Stimulated activated CD4-positive, alpha-beta T cell treated with anti-CD3 and anti-CD28 coated beads, Interleukin-15, amount 100 ng/mL, for 48 hours (primary cell): ENCODE data around the gene STAT4.

ENCODE experiments used
- DNase-seq, 2 donors: peaks; one replicate each; pipeline ENCODE4 v3.0.0-alpha.2; 2020; ENCODE audit warnings: low read depth in 2 of 2

The STAT4 gene

DNA sequence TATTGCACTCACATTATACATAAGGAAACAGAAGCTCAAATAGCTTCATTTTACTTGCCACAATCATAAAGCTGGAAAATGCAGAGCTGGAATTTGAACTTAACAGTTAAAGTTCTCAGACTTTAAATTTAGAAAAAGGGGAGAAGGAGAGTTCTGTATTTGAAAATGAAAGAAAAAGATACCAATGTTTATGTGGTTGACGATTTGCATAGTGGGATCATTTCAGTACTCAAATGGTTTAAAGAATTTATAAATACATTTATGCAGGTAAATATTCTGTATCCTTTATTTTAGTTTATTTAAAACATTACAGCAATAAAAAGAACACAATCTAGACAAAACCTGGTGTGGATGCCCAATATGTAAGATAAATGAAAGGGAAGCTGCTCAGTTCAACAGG is 25.5 kb upstream of the STAT4 start:
- DNase-seq, result no peak

DNA sequence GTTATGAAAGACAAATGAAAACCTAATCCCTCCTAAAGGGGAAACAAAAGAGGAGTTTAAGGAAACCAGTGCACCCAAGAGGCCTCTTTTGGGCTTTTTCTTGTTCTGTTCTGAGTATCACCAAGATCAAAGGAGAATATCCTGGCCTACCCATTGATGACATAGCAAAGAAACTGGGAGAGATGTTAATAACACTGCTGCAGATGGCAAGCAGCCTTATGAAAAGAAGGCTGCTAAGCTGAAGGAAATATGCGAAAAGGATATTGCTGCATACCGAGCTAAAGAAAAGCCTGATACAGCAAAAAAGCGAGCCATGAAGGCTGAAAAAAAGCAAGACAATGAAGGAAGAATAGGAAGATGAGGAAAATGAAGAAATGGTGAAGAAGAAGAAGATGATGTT is 23.6 kb upstream of the STAT4 start:
- DNase-seq, result no peak

DNA sequence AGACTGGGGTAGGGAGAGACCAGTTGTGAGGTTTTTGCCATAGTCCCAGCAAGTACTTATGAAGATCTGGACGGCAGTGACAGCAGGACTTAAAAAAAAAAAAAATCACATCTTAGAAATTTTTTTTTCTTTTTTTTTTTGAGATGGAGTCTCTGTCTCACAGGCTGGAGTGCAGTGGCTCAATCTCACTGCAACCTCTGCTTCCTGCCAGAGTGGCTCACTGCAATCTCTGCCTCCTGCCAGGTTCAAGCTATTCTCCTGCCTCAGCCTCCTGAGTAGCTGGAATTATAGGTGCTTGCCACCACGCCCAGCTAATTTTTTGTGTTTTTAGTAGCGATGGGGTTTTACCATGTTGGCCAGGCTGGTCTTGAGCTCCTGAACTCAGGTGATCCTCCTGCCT is 22.4 kb upstream of the STAT4 start:
- DNase-seq, result no peak

DNA sequence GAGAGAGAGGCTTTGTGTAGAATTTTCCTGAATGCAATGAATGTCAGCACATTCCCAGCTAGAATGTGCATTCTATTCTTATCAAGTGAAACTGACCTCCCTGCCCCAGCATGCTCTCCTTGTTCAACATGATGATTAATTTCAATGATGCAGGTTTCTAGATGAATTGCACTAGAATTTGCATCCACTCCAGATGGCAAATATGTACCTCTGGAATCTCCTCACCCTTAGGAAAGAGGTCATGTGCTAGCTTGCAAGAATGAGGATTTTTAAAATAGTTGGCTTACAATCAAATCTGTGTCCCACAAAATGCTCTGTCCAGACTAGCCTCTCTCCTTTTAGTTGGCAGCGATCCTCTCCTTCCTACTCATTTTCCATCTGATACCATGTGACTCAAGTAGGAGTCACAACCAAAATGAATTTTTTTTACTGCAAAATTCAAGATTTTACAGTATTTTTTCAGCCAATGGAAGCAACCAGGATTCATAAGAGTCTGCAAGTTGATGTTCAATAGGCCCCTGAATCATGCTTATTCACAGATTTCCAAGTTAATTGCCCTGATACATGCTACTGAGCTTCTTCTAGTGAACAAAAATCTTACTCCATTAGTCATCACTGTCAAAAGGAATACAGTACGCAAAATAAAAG is 21.0 kb upstream of the STAT4 start:
- DNase-seq, result no peak

DNA sequence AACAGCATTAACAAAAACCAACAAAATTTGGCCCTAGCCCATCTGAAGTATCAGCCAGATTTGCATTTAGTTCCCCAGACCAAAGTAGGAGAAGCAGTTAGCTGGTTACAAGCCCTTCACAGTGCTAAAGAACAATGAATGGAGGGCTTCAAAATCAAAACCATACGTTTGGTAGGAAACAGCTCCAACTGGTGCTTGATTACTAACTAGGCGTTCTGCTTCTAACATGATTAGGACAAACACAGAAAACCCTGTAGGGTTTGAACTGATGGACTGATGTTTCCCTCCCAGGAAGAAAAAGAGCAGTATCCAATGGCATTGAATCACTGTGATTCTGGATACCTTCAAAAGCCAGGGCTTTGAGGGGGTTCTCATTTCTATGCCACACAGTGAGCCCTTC is 20.5 kb upstream of the STAT4 start:
- DNase-seq, result no peak

DNA sequence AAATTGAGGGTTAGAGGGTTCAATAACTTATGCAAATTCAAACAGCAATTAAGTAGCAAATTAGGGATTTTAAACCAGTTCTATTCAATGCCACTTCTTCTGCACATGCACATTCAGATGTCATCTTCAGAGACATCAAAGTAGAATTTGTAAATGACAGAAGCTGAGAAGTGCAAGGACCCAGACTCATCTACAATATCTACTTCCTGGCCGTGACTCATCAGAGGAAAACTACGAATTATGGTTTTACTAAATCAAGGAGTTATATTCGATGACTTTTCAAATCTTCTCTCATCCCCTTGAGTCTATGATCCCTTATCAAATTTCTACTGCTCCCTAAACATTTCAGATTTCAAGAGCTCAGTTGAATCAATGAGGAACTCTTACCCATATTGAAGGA is 20.0 kb upstream of the STAT4 start:
- DNase-seq, result no peak

DNA sequence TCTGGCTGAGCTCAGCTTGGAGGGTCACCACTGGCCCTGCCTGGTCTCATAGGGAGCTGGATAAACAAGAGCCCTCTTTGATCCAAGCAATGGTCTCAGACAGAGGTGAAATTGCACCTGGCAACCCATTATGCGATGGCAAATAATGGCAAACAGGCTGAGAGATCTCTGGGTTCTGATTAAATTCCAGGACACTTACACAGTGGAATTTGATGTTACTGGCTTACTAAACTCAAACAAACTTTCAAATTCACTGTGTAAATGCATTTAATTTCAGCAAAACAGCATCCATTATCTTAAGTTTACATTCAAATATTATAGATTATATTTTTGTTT is 19.5 kb upstream of the STAT4 start:
- no peak for DNase-seq

DNA sequence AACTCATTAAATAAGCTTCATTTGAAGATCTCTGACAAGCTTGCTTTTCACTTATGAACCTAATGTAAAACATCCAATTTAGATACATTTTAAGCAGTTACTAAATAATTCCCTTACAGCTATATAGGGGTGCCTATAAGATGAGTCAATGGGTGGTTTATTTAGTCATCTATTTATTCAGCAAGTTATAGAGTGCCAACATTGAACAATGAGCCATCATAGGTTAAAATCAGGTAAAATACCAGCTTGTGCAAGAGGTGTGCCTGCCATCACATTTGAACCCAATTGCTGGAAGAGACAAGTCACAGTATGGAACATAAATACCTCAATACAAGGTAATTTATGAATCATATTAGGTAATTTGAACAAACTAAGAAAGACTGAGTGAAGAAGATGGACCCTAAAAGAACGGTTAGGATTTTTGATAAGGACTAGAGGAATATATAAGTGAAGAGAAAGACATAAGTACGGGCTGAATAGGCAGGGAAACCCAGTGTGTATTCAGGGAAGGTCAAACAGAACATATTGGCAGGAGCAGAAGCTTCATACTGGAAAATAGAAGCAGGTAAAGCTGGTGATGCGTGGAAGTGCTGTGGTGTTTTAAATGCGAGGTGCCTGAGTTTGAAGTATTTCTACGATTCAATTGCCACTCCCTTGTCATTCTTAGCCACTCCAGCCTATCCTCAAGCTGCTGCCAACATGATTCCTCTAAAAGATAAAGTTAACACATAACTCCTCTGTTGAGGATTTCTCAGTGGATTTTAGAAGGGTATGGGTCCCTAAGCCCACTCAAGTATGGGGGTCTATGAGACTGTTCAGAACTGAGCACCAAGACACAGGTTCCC is 18.9 kb upstream of the STAT4 start:
- DNase-seq, result no peak

DNA sequence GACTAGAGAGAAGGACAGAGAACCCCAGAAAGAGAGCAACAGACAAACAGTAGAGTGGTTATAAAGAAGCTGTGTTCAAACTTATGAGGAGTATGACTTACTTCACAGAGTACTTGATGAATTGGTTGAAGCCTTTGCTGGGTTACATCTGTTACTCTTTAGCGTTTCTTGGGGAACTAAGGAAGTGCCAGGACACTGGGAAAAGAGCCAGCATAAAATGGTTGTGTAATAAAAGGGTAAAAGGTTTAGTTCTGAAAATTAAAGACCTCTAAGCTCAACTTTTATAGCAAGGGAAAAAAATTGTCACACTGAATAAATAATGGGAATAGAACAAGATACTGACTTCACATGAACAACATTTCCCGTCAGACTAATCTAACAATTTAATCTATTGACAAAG is 17.0 kb upstream of the STAT4 start:
- DNase-seq, result no peak

DNA sequence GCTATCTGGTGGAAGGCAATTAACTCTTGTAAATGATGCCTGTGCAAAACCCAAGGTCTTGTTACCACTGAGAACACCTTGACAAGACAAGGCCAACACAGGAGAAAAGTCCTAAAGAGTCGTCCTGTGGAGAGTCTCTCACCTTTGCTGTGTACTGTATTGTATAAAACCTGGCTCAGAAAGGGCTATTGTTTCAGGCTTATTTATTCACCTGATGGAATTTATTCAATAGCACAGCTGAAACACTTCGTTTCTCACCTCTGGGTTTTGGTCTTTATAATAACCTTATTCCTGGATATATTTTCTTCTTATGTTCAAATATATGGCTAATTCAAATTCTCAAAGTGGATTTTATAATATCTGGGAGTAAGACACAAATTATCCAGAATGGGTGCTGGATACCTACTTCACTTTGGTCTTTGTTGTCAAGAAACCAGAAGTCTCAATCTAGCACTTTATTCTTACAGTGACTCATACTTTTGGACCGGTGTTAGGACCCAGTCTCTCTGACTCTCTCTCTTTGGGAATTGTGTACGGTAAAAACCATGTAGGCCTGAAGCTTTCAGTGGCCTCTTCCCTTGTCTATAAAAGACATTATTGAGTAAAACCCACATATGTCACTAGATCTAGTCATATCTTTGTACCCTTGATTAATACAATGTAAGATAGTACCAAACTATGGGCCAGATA is 16.1 kb upstream of the STAT4 start:
- no peak for DNase-seq

DNA sequence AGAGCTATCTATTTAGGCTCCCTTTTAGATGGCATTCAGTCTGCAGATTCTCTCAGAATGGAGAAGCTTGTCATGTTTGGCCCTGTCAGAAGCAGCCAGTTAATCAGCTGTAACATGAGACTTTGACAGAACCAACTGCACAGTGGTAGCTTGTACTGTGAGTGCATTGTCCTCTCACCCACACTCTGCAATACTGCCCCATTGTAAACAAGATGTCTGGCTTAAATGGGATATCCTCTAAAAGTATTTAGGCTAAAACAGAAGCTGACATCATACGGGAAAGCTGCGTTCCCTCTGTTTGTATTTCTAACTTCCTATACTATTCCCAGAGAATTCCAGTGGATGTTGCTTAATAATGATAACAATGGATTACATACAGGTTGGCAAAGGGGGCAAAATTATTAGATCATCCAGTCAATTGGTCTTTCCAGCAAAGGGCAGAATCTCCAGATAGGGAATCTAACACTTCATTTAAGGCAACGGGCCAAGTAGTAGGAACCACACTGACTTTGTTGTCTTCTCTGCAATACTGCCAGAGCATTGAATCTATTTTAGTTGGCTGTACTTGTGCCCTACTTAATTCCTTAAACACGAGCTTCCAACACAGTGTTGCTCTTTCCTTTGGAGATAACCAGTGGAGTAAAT is 15.4 kb upstream of the STAT4 start:
- DNase-seq, result no peak

DNA sequence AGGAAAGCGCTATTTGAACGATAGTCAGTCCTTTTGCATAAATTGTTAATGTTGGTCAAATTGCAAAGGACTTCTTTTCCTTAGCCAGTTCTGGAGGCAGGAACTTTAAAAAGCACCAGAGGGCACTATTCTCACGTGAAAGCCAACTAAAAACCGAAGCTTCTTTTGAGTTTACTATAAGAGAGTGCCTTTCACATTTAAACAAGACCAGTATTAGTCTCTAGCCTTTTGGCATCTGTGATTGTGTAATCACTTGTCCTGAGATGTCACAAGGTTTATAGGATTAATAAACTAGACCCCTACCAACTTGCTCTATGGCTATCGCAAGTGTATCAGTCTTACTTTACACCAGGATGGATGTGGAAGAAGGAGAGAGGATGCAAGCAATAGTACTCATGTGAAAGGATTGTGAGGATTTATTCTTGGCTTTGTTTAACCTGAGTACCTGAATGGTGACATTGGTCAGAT is 14.4 kb upstream of the STAT4 start:
- DNase-seq, result no peak

DNA sequence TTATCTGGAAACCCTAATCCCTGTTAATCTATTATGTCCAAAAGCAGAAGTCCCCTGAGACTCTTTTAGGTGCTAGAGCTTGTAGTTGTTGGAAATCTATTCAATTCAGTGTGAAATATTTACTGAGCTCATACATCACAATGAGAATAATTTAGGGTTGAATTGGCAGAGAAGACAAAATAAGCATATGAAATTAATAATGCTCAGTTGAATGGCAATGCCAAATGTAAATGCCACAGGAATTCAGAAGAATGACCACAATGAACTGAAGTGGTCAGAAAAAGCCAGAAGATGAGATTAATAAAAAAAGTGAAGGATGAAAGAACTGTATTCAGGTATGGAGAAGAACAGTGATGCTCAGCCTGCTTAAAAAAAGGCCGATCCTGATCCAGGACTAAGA is 8.0 kb upstream of the STAT4 start:
- DNase-seq, result no peak

DNA sequence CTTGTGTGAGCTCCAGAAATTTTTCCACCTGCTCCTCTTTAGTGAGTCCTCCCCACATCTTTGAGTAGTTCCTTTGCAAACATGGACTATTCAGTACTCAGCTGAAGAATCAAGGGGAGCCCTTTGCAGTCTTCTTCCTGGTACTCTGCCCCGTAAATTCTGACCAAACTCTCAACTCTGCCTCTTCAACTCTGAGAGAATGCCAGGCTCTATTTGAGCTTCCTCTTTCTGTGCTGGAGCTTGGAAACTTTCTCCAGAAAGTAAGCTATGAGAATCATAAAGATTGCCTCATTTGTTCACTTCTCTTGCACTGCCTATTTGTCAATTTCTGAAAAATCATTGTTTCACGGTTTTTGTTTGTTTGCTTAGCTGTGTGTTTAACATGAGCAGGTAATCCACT is 7.4 kb upstream of the STAT4 start:
- DNase-seq, result no peak

DNA sequence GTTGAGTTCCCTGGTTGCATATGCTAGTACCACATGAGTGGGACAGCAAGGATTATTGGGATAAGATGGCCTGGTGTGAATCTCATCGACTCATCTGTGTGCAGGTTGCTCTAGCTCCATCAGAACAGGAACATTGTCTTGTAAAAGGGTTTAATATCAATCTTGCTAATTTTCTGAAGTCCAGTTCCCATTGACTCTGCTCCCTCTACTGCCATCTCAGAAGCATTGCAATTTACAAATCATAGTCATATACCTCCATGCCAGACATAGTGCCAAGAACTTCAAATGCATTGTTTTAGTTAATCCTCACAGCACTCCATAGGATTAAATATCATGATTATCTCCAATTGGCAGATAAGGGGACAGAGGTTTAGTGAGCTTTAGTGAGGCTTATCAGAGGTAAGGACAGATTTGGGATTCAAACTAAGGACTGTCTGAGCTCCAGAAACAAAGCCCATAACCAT is 4.8 kb upstream of the STAT4 start:
- DNase-seq, result no peak

DNA sequence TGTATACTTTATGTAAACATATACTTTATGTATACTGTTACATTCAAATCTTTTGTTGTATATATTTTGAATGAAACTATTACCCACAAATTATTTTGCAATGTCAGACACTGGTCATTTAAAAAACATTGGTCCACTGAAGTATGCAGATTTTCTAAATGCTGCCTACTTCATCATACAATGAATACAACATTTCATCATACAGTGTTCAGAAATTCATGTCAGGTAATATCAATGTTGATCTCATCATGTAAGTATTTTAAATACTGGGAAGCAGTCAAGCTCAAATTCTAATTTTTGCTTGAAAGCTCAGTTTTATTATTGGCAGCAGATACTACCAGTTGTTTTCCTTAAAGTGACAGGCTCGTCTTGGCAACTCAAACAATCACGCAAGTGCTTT is 2.9 kb upstream of the STAT4 start:
- no peak for DNase-seq

DNA sequence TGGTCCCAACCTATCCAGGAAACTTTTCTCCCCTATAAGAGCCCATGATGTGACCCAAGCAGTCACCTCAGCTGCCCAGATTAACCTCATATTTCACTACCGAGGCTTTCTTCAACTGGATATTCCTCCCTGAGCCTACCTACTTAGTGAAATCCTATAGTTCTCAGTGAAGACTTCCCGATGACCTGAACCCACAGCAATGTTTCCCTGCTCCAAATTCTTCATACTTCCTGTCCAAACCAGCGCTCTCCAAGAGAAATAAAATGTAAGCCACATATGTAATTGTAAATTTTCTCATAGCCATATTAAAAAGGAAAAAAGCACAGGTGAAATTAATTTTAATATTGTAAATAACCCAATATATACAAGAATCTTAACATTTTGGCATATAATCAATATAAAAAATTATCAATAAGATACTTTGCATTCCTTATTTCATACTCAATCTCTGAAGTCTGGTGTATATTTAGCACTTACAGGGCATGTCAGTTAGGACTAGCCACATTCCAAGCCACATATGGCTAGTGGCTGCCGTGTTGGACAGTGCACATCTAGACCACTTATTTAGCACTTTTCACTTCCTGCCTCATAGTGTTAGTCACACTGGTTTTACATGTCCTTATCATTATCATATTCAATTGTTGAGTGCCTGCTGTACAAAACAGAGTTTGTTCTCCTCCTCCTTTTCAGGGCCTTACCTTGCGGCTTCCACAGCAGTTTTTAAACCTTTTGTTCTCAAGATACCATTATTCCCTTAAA is 1.9 kb upstream of the STAT4 start:
- no peak for DNase-seq

DNA sequence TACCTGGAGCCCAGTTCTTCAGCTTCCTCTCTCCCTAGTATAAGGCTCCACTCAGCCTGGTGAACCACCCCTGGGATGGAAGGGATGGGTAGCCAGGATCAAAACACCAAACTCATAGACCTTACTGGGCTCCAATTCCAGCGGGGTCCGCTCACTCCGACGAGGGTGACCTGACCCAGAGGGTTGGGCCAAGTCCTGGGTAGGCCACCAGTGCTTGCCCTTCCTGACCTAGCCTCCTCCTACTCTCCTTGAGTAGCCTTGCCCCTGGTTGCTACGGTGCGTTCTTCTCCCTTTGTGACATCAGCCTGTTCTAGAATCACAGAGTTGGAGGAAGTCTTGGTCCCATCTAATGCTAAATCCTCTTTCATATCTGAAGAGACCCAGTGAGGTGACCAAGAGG is 537 bp upstream of the STAT4 start:
- DNase-seq, result no peak

DNA sequence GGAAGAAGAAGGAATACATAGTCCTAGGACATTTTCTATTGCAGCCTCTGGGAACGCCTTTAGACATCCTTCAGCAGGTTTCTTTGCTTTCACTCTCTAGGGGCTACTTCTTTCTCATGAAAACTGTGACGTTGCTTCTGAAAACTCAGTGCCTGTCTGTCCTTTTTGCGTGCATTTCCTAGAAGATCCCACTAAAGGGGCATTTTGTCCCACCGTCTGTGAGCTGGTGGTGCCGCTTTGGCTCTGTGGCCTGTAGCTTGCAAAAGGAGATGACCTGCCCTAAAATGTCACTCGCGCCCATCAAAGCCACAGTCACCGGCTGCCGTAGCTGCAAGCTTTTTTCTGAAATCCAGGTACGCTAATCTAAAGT is 579 bp downstream of the STAT4 start:
- DNase-seq, result no peak

DNA sequence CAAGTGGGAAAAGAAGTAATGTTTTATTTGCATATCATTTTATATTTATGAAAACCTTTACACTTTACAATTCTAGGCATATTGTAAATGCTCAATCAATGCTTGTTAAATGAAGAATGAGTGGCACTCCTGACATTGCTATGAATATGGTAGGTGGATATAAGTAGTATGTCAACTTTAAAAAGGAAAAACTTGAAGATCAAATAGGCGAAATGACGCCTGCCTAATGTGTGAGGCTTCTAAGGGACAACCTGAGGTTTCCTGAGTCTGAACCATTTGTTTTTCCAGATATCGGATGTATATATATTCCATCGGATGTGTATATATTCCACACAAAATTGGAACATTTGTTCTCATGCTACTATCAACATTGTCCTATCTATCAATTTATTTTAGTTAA is 1.4 kb downstream of the STAT4 start:
- DNase-seq, result no peak

DNA sequence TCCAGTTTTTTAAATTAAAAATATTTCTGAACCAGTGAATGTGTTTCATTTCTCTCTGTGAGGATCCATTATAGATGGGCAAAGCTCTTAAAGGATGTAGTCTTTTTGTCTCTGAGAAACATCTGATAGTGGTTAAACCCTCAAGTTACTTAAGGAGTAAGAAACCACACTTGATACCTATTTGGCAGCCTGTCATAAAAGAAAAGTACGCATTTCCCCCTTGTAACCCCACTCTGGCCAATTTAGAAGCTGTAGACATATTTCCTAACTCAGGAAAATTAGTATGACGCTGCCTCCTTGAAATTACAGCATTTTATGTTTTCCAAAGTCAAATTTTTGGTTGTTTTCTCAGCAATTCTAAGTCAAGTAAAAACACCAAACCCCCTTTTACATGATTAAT is 2.0 kb downstream of the STAT4 start:
- DNase-seq, result no peak

DNA sequence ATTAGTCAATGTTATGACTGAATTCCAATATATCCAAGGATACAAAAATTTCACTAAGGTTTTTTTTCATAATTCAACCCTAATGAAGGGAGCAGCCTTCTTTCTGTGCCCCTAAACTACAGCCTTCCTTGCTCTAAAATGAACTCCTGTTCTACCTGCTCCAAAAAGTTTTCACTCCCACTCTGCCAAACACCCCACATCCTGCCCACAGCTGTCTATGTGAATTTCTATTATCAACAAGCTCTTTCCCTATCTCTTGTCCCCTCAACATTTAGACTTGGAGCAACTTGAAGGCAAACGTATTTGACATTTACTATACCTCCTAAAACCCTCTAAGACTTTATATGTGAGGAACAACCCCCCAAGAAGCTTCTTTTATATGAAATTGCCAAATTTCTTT is 2.5 kb downstream of the STAT4 start:
- no peak for DNase-seq
